Neuronal stem cell (in vitro differentiated cells): ENCODE results near the gene DYNAP.

Source experiments
- DNase-seq: peaks from one replicate; pipeline ENCODE4 v3.0.0-alpha.2; 2013; ENCODE audit warnings: low spot score
- H2AFZ ChIP-seq: one replicate; pipeline ENCODE4 v1.6.1; 2013; ENCODE audit warnings: mild to moderate bottlenecking, low read length, inconsistent platforms
- H2AK5ac ChIP-seq: 2 replicates; pipeline ENCODE4 v1.6.1; 2013; ENCODE audit warnings: low read depth, mild to moderate bottlenecking, inconsistent platforms, low read length, moderate library complexity, mixed read lengths
- H2BK120ac ChIP-seq: 2 replicates; pipeline ENCODE4 v1.6.1; 2013; ENCODE audit warnings: low read depth, mild to moderate bottlenecking, inconsistent platforms, low read length, moderate library complexity, mixed read lengths
- H2BK12ac ChIP-seq: one replicate; pipeline ENCODE4 v1.6.1; 2013; ENCODE audit warnings: low read length, inconsistent platforms
- H2BK15ac ChIP-seq: 2 replicates; pipeline ENCODE4 v1.6.1; 2013; ENCODE audit warnings: mild to moderate bottlenecking, low read length, inconsistent platforms, mixed read lengths
- H2BK5ac ChIP-seq: one replicate; pipeline ENCODE4 v1.6.1; 2013; ENCODE audit warnings: inconsistent platforms, mild to moderate bottlenecking, low read length, moderate library complexity
- H3K14ac ChIP-seq: one replicate; pipeline ENCODE4 v1.6.1; 2013; ENCODE audit warnings: low read length, inconsistent platforms
- H3K18ac ChIP-seq: 2 replicates; pipeline ENCODE4 v1.6.1; 2013; ENCODE audit warnings: low read length, inconsistent platforms
- H3K23ac ChIP-seq: 2 replicates; pipeline ENCODE4 v1.6.1; 2013; ENCODE audit warnings: low read depth, mild to moderate bottlenecking, mixed read lengths, low read length, inconsistent platforms; ENCODE audit not compliant: poor library complexity
- H3K27ac ChIP-seq: replicated peaks from 3 replicates; pipeline ENCODE4 v1.5.1; 2013; ENCODE audit warnings: low read length, inconsistent platforms
- H3K27me3 ChIP-seq, 3 experiments: 2 replicates each; pipeline ENCODE4 v1.6.1; 2013; ENCODE audit warnings: low read length in 3 of 3, mild to moderate bottlenecking in 2 of 3, inconsistent platforms in 1 of 3, low read depth in 1 of 3, mixed read lengths in 1 of 3, moderate library complexity in 1 of 3; ENCODE audit not compliant: control insufficient read depth in 3 of 3, insufficient read depth in 3 of 3
- H3K36me3 ChIP-seq, 2 donors: replicated peaks in 1 of 2; 2 replicates each; pipeline ENCODE4 v1.6.1; 2013; ENCODE audit warnings: low read length in 2 of 2; ENCODE audit not compliant: control insufficient read depth in 2 of 2, insufficient read depth in 2 of 2
- H3K4ac ChIP-seq: 2 replicates; pipeline ENCODE4 v1.6.1; 2013; ENCODE audit warnings: inconsistent platforms, mild to moderate bottlenecking, low read length, moderate library complexity
- H3K4me1 ChIP-seq, 2 donors: 1 replicate in 1 of 2; 2 replicates in 1 of 2; pipeline ENCODE4 v1.6.1; 2013; ENCODE audit warnings: low read length in 2 of 2, low read depth in 1 of 2; ENCODE audit not compliant: control insufficient read depth in 2 of 2, insufficient read depth in 1 of 2
- H3K4me2 ChIP-seq: one replicate; pipeline ENCODE4 v1.6.1; 2013; ENCODE audit warnings: mild to moderate bottlenecking, low read length, inconsistent platforms; ENCODE audit not compliant: insufficient read depth, poor library complexity, severe bottlenecking
- H3K4me3 ChIP-seq, 2 donors: 2 replicates each; pipeline ENCODE4 v1.5.1; 2013; ENCODE audit warnings: low read length in 2 of 2, mild to moderate bottlenecking in 2 of 2, inconsistent platforms in 1 of 2, moderate library complexity in 1 of 2
- H3K79me1 ChIP-seq: one replicate; pipeline ENCODE4 v1.6.1; 2013; ENCODE audit warnings: low read depth, mild to moderate bottlenecking, inconsistent platforms, low read length, moderate library complexity
- H3K9ac ChIP-seq: one replicate; pipeline ENCODE4 v1.6.1; 2013; ENCODE audit warnings: mild to moderate bottlenecking, low read depth, low read length, inconsistent platforms; ENCODE audit not compliant: poor library complexity
- H3K9me3 ChIP-seq, 2 donors: replicated peaks in 1 of 2; 2 replicates each; pipeline versions ENCODE3 to v1.6.1; 2013; ENCODE audit warnings: low read length in 2 of 2, mild to moderate bottlenecking in 2 of 2, inconsistent platforms in 1 of 2, low read depth in 1 of 2, mixed read lengths in 1 of 2, moderate library complexity in 1 of 2; ENCODE audit not compliant: control insufficient read depth in 2 of 2, insufficient read depth in 1 of 2
- H4K8ac ChIP-seq: one replicate; pipeline ENCODE4 v1.6.1; 2013; ENCODE audit warnings: low read depth, mild to moderate bottlenecking, inconsistent platforms, low read length, moderate library complexity
- H4K91ac ChIP-seq: one replicate; pipeline ENCODE4 v1.6.1; 2013; ENCODE audit warnings: low read length, low read depth, mild to moderate bottlenecking, inconsistent platforms; ENCODE audit not compliant: poor library complexity
- WGBS, 2 donors: extraction: QIAGEN DNeasy Blood & Tissue Kit; methylation state at CpG; one replicate each; pipeline ENCODE4 v1.1.7; 2013; ENCODE audit warnings: missing lambda C conversion rate in 2 of 2, mixed read lengths in 1 of 2; ENCODE audit not compliant: insufficient read length in 2 of 2, insufficient replicate concordance in 1 of 2; ENCODE audit errors: extremely low coverage in 2 of 2; 5-methylcytosine and 5-hydroxymethylcytosine counted together

Gene DYNAP

GRCh38 chr18:54584065-54584464, 7.0 kb upstream of the DYNAP start:
- no peak overlapping the region for H2BK5ac ChIP-seq
- no peak overlapping the region for H4K8ac ChIP-seq
- no peaks in the 10 kb centered on the region for H3K79me1 ChIP-seq
- H4K91ac ChIP-seq, result no peak overlapping the region
- no peaks in the 10 kb centered on the region for H3K36me3 ChIP-seq
- no peak overlapping the region for H2BK120ac ChIP-seq
- H2BK12ac ChIP-seq, result no peak overlapping the region
- H3K4me2 ChIP-seq, result no peak overlapping the region
- H3K9me3 ChIP-seq, result no peaks in the 10 kb centered on the region
- H3K9ac ChIP-seq, result no peak overlapping the region
- no peak overlapping the region for H3K14ac ChIP-seq
- H2AK5ac ChIP-seq, result no peak overlapping the region
- no peak overlapping the region for H3K23ac ChIP-seq
- no peak overlapping the region for H3K18ac ChIP-seq
- H2BK15ac ChIP-seq, result no peak overlapping the region
- no peak overlapping the region for H3K4me3 ChIP-seq
- H3K27ac ChIP-seq, result no peak overlapping the region
- DNase-seq, result no peak
- H2AFZ ChIP-seq, result no peak overlapping the region
- no peaks in the 10 kb centered on the region for H3K27me3 ChIP-seq
- WGBS, 2 donors, result no CpG with 5 or more reads among the region's 1 CpG
- H3K4me1 ChIP-seq, result no peaks in the 10 kb centered on the region
- H3K4ac ChIP-seq, result no peak overlapping the region

GRCh38 chr18:54585743-54586142, 5.3 kb upstream of the DYNAP start:
- Histone ChIP-seq H2AK5ac (no peak overlapping the region), H3K9me3 (no peaks in the 10 kb centered on the region), H3K4me1 (no peaks in the 10 kb centered on the region), H3K23ac (no peak overlapping the region), H3K79me1 (no peaks in the 10 kb centered on the region), H3K4me3 (no peak overlapping the region), H3K36me3 (no peaks in the 10 kb centered on the region), H3K4ac (no peak overlapping the region), H3K18ac (no peak overlapping the region), H4K91ac (no peak overlapping the region), H4K8ac (no peak overlapping the region), H2BK120ac (no peak overlapping the region), H3K27me3 (no peaks in the 10 kb centered on the region), H3K14ac (no peak overlapping the region), H2AFZ (no peak overlapping the region), H2BK12ac (no peak overlapping the region), H3K4me2 (no peak overlapping the region), H3K9ac (no peak overlapping the region), H3K27ac (no peak overlapping the region), H2BK15ac (no peak overlapping the region), H2BK5ac (no peak overlapping the region)
- DNase-seq, result no peak
- no CpG with 5 or more reads among the region's 6 CpGs for WGBS, 2 donors

GRCh38 chr18:54604211-54604610, 13.2 kb downstream of the DYNAP start:
- Histone ChIP-seq H3K27ac (no peak overlapping the region), H2AFZ (no peak overlapping the region), H4K91ac (no peak overlapping the region), H3K36me3 (no peaks in the 10 kb centered on the region), H2BK120ac (no peak overlapping the region), H2BK5ac (no peak overlapping the region), H3K4me2 (no peak overlapping the region), H3K27me3 (peaks cover 0 to 2% (median 0%) of the 10 kb centered on the region in 3 experiments), H3K18ac (no peak overlapping the region), H2AK5ac (no peak overlapping the region), H3K9ac (no peak overlapping the region), H3K4me1 (peaks cover 0 to 2% of the 10 kb centered on the region in 2 donors), H2BK12ac (no peak overlapping the region), H4K8ac (no peak overlapping the region), H2BK15ac (no peak overlapping the region), H3K4me3 (no peak overlapping the region), H3K4ac (no peak overlapping the region), H3K9me3 (no peaks in the 10 kb centered on the region), H3K14ac (no peak overlapping the region), H3K79me1 (peaks cover 2% of the 10 kb centered on the region), H3K23ac (no peak overlapping the region)
- DNase-seq, result no peak
- WGBS, 2 donors, result no CpG with 5 or more reads among the region's 6 CpGs

- Histone ChIP-seq H4K8ac (no peak overlapping the region), H3K9ac (no peak overlapping the region), H2BK5ac (no peak overlapping the region), H3K79me1 (peaks cover 2% of the 10 kb centered on the region), H2BK12ac (no peak overlapping the region), H3K4ac (no peak overlapping the region), H3K18ac (no peak overlapping the region), H3K27ac (no peak overlapping the region), H2AFZ (no peak overlapping the region), H3K4me1 (peaks cover 0 to 2% of the 10 kb centered on the region in 2 donors), H3K36me3 (no peaks in the 10 kb centered on the region), H3K23ac (no peak overlapping the region), H4K91ac (no peak overlapping the region), H2BK15ac (no peak overlapping the region), H3K27me3 (peaks cover 0 to 2% (median 0%) of the 10 kb centered on the region in 3 experiments), H3K4me3 (no peak overlapping the region), H3K9me3 (no peaks in the 10 kb centered on the region), H2BK120ac (no peak overlapping the region), H3K14ac (no peak overlapping the region), H3K4me2 (no peak overlapping the region), H2AK5ac (no peak overlapping the region)
- DNase-seq, result no peak
- WGBS, 2 donors, result no CpG with 5 or more reads among the region's 9 CpGs
These were observed 15.8 kb downstream of the DYNAP start for GRCh38 chr18:54606835-54607212.
